H9 (cell line): Measurements from ENCODE around the gene GANAB. TPM values are rescaled to one million over a fixed set of nuclear protein-coding genes. Genes with fewer than 3 reads are reported as not detected.

ENCODE experiments used
- DNase-seq: peaks from one replicate; pipeline ENCODE4 v3.0.0-alpha.2; 2017
- H2AFZ ChIP-seq: one replicate; pipeline ENCODE4 v1.6.1; 2013; ENCODE audit warnings: mild to moderate bottlenecking, low read length, control low read depth, moderate library complexity
- H2AK5ac ChIP-seq: 2 replicates; pipeline ENCODE4 v1.6.1; 2013; ENCODE audit warnings: low read length, control low read depth, mixed read lengths; ENCODE audit not compliant: insufficient read length
- H2BK120ac ChIP-seq: one replicate; pipeline ENCODE4 v1.6.1; 2013; ENCODE audit warnings: low read depth, mild to moderate bottlenecking, low read length, control low read depth, inconsistent platforms; ENCODE audit not compliant: poor library complexity, severe bottlenecking
- H2BK12ac ChIP-seq: 2 replicates; pipeline ENCODE4 v1.6.1; 2013; ENCODE audit warnings: low read length, control low read depth, mixed read lengths, low read depth; ENCODE audit not compliant: insufficient read length
- H2BK15ac ChIP-seq: 2 replicates; pipeline ENCODE4 v1.6.1; 2013; ENCODE audit warnings: low read depth, low read length, control low read depth
- H2BK20ac ChIP-seq: one replicate; pipeline ENCODE4 v1.6.1; 2013; ENCODE audit warnings: low read depth, mild to moderate bottlenecking, low read length, control low read depth, inconsistent platforms; ENCODE audit not compliant: poor library complexity, severe bottlenecking
- H2BK5ac ChIP-seq: 2 replicates; pipeline ENCODE4 v1.6.1; 2013; ENCODE audit warnings: low read length, control low read depth, mixed read lengths; ENCODE audit not compliant: insufficient read length
- H3K14ac ChIP-seq: 2 replicates; pipeline ENCODE4 v1.6.1; 2013; ENCODE audit warnings: low read length, control low read depth; ENCODE audit not compliant: insufficient read depth
- H3K18ac ChIP-seq: 2 replicates; pipeline ENCODE4 v1.6.1; 2013; ENCODE audit warnings: low read depth, mild to moderate bottlenecking, mixed read lengths, low read length, control low read depth; ENCODE audit not compliant: insufficient read length
- H3K23ac ChIP-seq: 2 replicates; pipeline ENCODE4 v1.6.1; 2013; ENCODE audit warnings: low read length, control low read depth, mixed read lengths, low read depth; ENCODE audit not compliant: insufficient read length
- H3K23me2 ChIP-seq: 2 replicates; pipeline ENCODE4 v1.6.1; 2013; ENCODE audit warnings: low read depth, mild to moderate bottlenecking, mixed read lengths, low read length, control low read depth; ENCODE audit not compliant: insufficient read length, poor library complexity, severe bottlenecking
- H3K27ac ChIP-seq: 2 replicates; pipeline ENCODE4 v1.5.1; 2013; ENCODE audit warnings: low read length, control low read depth, mixed read lengths, low read depth; ENCODE audit not compliant: insufficient read length
- H3K27me3 ChIP-seq: 2 replicates; pipeline ENCODE4 v1.6.1; 2013; ENCODE audit warnings: low read length, control low read depth, inconsistent platforms; ENCODE audit not compliant: insufficient read depth
- H3K4ac ChIP-seq: 2 replicates; pipeline ENCODE4 v1.6.1; 2013; ENCODE audit warnings: low read depth, mild to moderate bottlenecking, control low read depth, inconsistent platforms, low read length, moderate library complexity
- H3K4me1 ChIP-seq: 2 replicates; pipeline ENCODE4 v1.6.1; 2013; ENCODE audit warnings: low read length, control low read depth, inconsistent platforms; ENCODE audit not compliant: insufficient read depth
- H3K4me2 ChIP-seq: 2 replicates; pipeline ENCODE4 v1.6.1; 2013; ENCODE audit warnings: low read length, control low read depth, mixed read lengths; ENCODE audit not compliant: insufficient read length, insufficient read depth
- H3K56ac ChIP-seq: 2 replicates; pipeline ENCODE4 v1.6.1; 2013; ENCODE audit warnings: low read depth, mild to moderate bottlenecking, mixed read lengths, low read length, control low read depth; ENCODE audit not compliant: insufficient read length
- H3K79me1 ChIP-seq: 2 replicates; pipeline ENCODE4 v1.6.1; 2013; ENCODE audit warnings: low read depth, mild to moderate bottlenecking, moderate library complexity, low read length, control low read depth, inconsistent platforms; ENCODE audit not compliant: insufficient read depth, poor library complexity, severe bottlenecking
- H3K79me2 ChIP-seq: 2 replicates; pipeline ENCODE4 v1.6.1; 2013; ENCODE audit warnings: low read length, control low read depth, inconsistent platforms; ENCODE audit not compliant: insufficient read depth
- H3K9ac ChIP-seq: 2 replicates; pipeline ENCODE4 v1.6.1; 2013; ENCODE audit warnings: low read length, control low read depth, mixed read lengths; ENCODE audit not compliant: insufficient read length; ENCODE audit errors: extremely low read depth
- H3K9me3 ChIP-seq: one replicate; pipeline ENCODE4 v1.6.1; 2013; ENCODE audit warnings: low read depth, low read length, inconsistent platforms; ENCODE audit not compliant: control insufficient read depth
- H3T11ph ChIP-seq: one replicate; pipeline ENCODE4 v1.6.1; 2013; ENCODE audit warnings: mild to moderate bottlenecking, low read length, control low read depth, inconsistent platforms
- H4K20me1 ChIP-seq: one replicate; pipeline ENCODE4 v1.6.1; 2013; ENCODE audit not compliant: control insufficient read depth, insufficient read length, insufficient read depth
- H4K5ac ChIP-seq: 2 replicates; pipeline ENCODE4 v1.6.1; 2013; ENCODE audit warnings: low read depth, mild to moderate bottlenecking, mixed read lengths, low read length, control low read depth; ENCODE audit not compliant: insufficient read length
- H4K8ac ChIP-seq: replicated peaks from 2 replicates; pipeline ENCODE4 v1.6.1; 2013; ENCODE audit warnings: low read length, control low read depth, mixed read lengths, low read depth; ENCODE audit not compliant: insufficient read length
- H4K91ac ChIP-seq: 2 replicates; pipeline ENCODE4 v1.6.1; 2013; ENCODE audit warnings: low read depth, mild to moderate bottlenecking, moderate library complexity, mixed read lengths, low read length, control low read depth; ENCODE audit not compliant: insufficient read length
- H3K27ac Mint-ChIP-seq, 3 experiments: 2 replicates in 2 of 3; 3 replicates in 1 of 3; pipeline ENCODE4 v1.8.0; 2020 to 2021; ENCODE audit warnings: mixed read lengths in 3 of 3, mild to moderate bottlenecking in 1 of 3, moderate library complexity in 1 of 3
- H3K27me3 Mint-ChIP-seq: 2 replicates; pipeline ENCODE4 v1.8.0; 2021; ENCODE audit warnings: low read depth, mild to moderate bottlenecking, moderate library complexity, mixed read lengths
- H3K36me3 Mint-ChIP-seq, 3 experiments: 2 replicates in 2 of 3; 3 replicates in 1 of 3; pipeline ENCODE4 v1.8.0; 2020 to 2021; ENCODE audit warnings: low read depth in 3 of 3, mixed read lengths in 3 of 3; ENCODE audit not compliant: insufficient read depth in 1 of 3
- H3K4me1 Mint-ChIP-seq, 2 experiments: 2 replicates each; pipeline ENCODE4 v1.8.0; 2020; ENCODE audit warnings: mixed read lengths in 2 of 2
- H3K4me3 Mint-ChIP-seq, 2 experiments: 2 replicates in 1 of 2; 3 replicates in 1 of 2; pipeline ENCODE4 v1.8.0; 2020 to 2021; ENCODE audit warnings: mild to moderate bottlenecking in 2 of 2, mixed read lengths in 2 of 2, moderate library complexity in 1 of 2
- H3K9me3 Mint-ChIP-seq, 2 experiments: 2 replicates in 1 of 2; 3 replicates in 1 of 2; pipeline ENCODE4 v1.8.0; 2020; ENCODE audit warnings: mild to moderate bottlenecking in 2 of 2, mixed read lengths in 2 of 2, moderate library complexity in 1 of 2
- WGBS: extraction: QIAGEN DNeasy Blood & Tissue Kit; methylation state at CpG from one replicate; pipeline ENCODE4 v1.1.7; 2013; ENCODE audit warnings: missing lambda C conversion rate, low lambda C conversion rate, mixed read lengths; ENCODE audit not compliant: insufficient read length; ENCODE audit errors: extremely low coverage; 5-methylcytosine and 5-hydroxymethylcytosine counted together
- total RNA-seq: library from RNA; stranded (reverse); gene quantifications from 2 replicates; pipeline ENCODE4 v1.2.1, GENCODE V29; 2021
- TF ChIP-seq, protein P1 (sequence below): fragments of 200-600 bp; sonication (generic); conservative IDR thresholded peaks from 3 replicates; pipeline ENCODE4 v1.8.0; 2021; ENCODE audit warnings: antibody characterized with exemption, mild to moderate bottlenecking

GANAB gene
- total RNA-seq, 1 experiment from 2014 or later, result 387 TPM

GRCh38 chr11:62592146-62592815 lies 54.1 kb downstream of the GANAB start:
- no peak overlapping the region for H2BK5ac ChIP-seq
- TF ChIP-seq, protein P1, sequence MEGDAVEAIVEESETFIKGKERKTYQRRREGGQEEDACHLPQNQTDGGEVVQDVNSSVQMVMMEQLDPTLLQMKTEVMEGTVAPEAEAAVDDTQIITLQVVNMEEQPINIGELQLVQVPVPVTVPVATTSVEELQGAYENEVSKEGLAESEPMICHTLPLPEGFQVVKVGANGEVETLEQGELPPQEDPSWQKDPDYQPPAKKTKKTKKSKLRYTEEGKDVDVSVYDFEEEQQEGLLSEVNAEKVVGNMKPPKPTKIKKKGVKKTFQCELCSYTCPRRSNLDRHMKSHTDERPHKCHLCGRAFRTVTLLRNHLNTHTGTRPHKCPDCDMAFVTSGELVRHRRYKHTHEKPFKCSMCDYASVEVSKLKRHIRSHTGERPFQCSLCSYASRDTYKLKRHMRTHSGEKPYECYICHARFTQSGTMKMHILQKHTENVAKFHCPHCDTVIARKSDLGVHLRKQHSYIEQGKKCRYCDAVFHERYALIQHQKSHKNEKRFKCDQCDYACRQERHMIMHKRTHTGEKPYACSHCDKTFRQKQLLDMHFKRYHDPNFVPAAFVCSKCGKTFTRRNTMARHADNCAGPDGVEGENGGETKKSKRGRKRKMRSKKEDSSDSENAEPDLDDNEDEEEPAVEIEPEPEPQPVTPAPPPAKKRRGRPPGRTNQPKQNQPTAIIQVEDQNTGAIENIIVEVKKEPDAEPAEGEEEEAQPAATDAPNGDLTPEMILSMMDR, result no peak
- H3K27me3 ChIP-seq, result no peaks in the 10 kb centered on the region
- H2BK20ac ChIP-seq, result no peak overlapping the region
- Mint-ChIP-seq H3K9me3 (no peaks in the 10 kb centered on the region), H3K4me1 (peaks cover 21 to 25% of the 10 kb centered on the region in 2 experiments), H3K4me3 (peak overlapping the region; percentile 94 to 96), H3K27me3 (no peaks in the 10 kb centered on the region), H3K27ac (peak overlapping the region; percentile 93 to 96 (median 96); a peak in 5 of 7 replicates), H3K36me3 (peaks cover 29 to 66% (median 56%) of the 10 kb centered on the region in 3 experiments)
- no peak overlapping the region for H2BK120ac ChIP-seq
- H3K79me1 ChIP-seq, result no peaks in the 10 kb centered on the region
- no peak overlapping the region for H2AFZ ChIP-seq
- peak overlapping the region; percentile 27 for H3K9ac ChIP-seq
- peak overlapping the region; percentile 41 for H3K14ac ChIP-seq
- no peak overlapping the region for H4K91ac ChIP-seq
- no peak overlapping the region for H4K5ac ChIP-seq
- DNase-seq, result no peak
- no peaks in the 10 kb centered on the region for H3K9me3 ChIP-seq
- no peak overlapping the region for H3K27ac ChIP-seq
- H2BK12ac ChIP-seq, result no peak overlapping the region
- H3K23ac ChIP-seq, result no peak overlapping the region
- H3K4ac ChIP-seq, result no peak overlapping the region
- WGBS, result no CpG with 5 or more reads among the region's 17 CpGs
- H2AK5ac ChIP-seq, result no peak overlapping the region
- H3K4me2 ChIP-seq, result peak overlapping the region; percentile 70
- no peak overlapping the region for H3K18ac ChIP-seq
- no peak overlapping the region for H4K8ac ChIP-seq
- H3K23me2 ChIP-seq, result peaks cover 5% of the 10 kb centered on the region
- H3K56ac ChIP-seq, result no peak overlapping the region
- H3K79me2 ChIP-seq, result no peaks in the 10 kb centered on the region
- no peaks in the 10 kb centered on the region; the same call in 1 of the 2 replicates for H3K4me1 ChIP-seq
- H2BK15ac ChIP-seq, result no peak overlapping the region
- no peak overlapping the region for H3T11ph ChIP-seq
- H4K20me1 ChIP-seq, result no peaks in the 10 kb centered on the region
